Mucosa of gallbladder (tissue), 1 donor: ENCODE data around the gene MPHOSPH9. TPM values are rescaled to one million over a fixed set of nuclear protein-coding genes. Genes with fewer than 3 reads are reported as not detected.
"Not testable (repeated sequence)": the region's sequence is repeated elsewhere in the genome, so short reads cannot be mapped to it uniquely, and the experiment has no call there.

Experiments
- DNase-seq: peaks from one replicate; pipeline ENCODE4 v3.0.0-alpha.2; 2020; ENCODE audit warnings: low spot score
- total RNA-seq: library from RNA; stranded (reverse); gene quantifications from one replicate; pipeline ENCODE4 v1.2.1, GENCODE V29; 2021
- donor health status: DM: no; HTN: no; CAD: no.

MPHOSPH9 gene
- total RNA-seq, 1 donor from 2014 or later = 14.5 TPM

- no peak for DNase-seq
These were observed 7.5 kb downstream of the MPHOSPH9 start for GRCh38 chr12:123225443-123225842.

DNA sequence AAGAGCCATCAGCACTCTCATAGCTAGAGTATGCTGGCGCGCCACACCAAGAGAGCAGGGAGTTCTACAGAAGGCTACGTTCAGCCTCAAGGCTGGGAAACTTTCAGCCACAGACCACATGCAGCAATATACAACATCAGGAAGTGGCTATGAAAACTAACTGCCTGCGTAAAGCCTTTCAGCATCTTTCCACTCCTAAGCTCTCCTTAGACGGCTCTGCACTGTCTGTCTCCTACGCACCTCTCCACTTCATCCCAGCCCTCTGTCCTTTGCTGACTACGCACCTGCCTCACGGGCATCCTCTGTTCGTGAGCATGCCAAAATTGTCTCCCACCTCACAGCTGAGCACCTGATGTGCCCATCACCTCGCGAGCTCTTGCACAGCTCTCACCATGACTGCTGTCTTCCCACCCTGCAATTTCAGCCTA, 9.7 kb downstream of the MPHOSPH9 start:
- DNase-seq = no peak

DNA sequence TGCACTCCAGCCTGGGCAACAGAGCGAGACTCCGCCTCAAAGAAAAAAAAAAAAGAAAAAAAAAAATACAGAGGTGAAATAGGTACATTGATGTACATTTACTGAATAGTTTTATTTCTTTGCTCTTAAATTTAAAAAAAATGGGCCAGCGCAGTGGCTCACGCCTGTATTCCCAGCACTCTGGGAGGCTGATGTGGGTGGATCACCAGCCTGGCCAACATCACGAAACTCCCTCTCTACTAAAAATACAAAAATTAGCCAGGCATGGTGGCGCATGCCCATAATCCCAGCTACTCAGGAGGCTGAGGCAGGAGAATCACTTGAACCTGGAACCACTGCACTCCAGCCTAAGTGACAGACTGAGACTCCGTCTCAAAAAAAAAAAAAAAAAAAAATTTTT, 25.1 kb downstream of the MPHOSPH9 start:
- not testable (repeated sequence) for DNase-seq

GRCh38 chr12:123206794-123207193, 26.1 kb downstream of the MPHOSPH9 start:
- not testable (repeated sequence) for DNase-seq

GRCh38 chr12:123200414-123200813, 32.5 kb downstream of the MPHOSPH9 start:
- no peak for DNase-seq

DNA sequence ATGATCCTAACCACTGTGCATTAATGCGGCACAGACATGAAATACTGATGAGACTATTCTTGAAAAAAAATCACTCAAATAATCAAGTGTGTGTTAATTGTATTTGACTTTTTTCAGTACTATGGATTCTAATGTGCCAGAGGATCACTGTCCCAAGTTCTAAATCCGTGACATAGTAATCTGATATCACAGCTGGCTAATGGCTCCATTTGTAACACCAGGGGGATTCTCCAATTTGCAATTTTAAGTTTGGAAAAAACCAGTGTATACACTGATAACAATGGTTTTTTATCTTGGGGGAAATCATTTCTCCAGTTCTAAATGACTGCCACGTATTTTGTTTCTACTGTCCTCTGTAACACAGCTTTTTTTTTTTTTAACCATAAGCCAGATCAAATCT, 33.0 kb downstream of the MPHOSPH9 start:
- no peak for DNase-seq

DNA sequence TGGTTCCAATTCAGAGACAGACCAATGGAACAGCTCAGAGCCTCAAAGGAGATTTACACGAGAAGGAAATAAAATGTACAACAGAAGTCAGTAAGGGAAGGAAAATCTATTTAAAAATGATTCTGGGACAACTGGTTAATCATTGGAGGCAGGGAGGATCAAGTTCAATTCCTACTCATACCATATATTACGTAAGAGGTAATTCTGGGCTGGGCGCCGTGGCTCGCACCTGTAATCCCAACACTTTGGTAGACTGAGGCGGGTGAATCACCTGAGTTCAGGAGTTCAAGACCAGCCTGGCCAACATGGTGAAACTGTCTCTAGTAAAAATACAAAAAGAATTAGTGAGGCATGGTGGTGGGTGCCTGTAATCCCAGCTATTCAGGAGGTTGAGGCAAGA, 45.3 kb downstream of the MPHOSPH9 start:
- no peak for DNase-seq

DNA sequence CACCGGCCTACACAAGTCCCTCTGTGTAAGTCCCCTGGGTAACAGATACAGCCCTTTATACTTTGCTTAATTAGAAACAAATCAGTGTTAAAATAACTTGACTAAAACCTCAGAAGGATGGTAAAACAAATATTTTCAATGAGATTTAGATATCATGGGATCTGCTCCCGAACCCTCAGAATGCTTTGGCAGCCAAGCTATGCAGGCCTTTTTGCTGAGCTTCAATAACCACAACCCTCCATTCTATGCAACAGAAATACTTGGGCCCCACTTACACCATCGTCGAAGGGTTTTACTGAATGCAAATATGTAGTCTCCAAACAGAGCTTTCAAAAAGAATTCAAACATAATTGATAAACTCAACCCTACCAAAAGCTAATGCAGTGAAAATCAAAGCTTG, 52.8 kb downstream of the MPHOSPH9 start:
- DNase-seq = no peak

DNA sequence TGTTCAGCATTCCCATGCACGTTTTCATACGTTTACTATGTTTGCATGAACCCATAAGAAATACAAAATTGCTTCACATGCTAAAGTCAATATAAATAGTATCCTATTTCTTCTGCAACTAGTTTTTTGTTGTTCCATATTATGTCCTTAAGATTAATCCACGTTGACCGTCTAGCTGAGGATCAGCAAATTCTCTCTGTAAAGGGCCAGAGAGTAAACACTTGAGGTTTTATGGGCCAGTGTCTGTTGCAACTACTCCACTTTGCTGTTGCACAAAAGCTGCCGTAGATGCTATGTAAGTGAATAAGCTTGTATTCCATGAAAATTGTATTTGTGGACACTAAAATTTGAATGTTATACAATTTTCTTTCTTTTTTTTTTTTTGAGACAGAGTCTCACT, 61.0 kb downstream of the MPHOSPH9 start:
- DNase-seq = no peak

DNA sequence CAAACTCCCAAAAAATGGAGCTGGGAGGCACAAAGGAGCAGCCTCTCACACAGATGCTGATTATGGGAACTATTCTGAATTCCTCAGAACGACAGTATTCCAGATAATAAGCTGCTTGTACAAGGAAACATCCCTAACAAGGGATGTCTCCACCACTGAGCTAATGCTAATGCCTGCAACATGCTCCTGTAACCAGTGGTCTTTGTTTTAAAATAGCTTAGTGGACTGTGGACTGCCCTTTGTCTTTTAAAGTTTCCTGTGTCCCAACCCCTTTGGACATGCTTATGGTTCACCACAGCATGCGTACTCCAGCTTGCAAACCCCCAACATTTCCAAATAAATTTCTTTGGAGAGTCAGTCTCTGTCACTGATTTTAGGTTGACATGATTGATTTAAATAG, 65.6 kb downstream of the MPHOSPH9 start:
- no peak for DNase-seq

GRCh38 chr12:123165537-123165936, 67.4 kb downstream of the MPHOSPH9 start:
- no peak for DNase-seq

GRCh38 chr12:123164710-123165261, 68.2 kb downstream of the MPHOSPH9 start:
- DNase-seq = no peak

GRCh38 chr12:123164222-123164621, 68.7 kb downstream of the MPHOSPH9 start:
- no peak for DNase-seq

GRCh38 chr12:123163227-123163626, 69.7 kb downstream of the MPHOSPH9 start:
- no peak for DNase-seq

DNA sequence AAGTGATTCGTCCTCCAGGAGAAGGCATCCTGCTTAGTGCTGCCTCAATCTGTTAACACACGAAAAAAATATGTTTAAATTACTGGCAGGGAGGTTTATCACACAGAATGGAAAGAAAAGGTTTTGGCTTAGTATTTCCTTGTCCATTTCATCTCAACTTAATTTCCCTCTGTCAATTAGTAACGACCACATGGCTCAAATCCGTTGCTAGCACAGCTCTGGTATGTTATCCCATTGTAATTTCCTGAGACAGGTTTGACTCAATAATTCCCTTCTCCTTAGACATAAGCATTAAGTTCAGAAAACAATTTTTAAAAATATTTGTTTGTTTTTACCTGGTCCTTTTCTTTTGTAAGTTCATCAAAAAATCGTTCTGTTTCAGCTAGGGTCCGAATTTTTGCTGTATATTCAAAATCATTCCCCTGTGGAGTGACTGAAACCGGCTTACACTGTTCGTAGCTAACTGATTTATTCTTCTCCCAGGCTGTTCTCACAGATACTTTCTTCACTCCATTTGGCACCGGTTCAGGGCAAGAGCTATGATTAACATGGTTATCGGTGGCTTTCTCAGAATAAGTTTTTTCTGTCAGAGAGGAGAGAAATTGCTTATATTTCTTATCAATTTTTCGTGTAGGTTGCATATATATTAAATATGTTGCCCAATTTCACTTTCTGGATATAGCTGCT, 72.0 kb downstream of the MPHOSPH9 start:
- no peak for DNase-seq

GRCh38 chr12:123153906-123154305, 79.0 kb downstream of the MPHOSPH9 start:
- no peak for DNase-seq

- DNase-seq = no peak
These were observed 80.1 kb downstream of the MPHOSPH9 start for GRCh38 chr12:123152833-123153232.

GRCh38 chr12:123151457-123152454, 81.2 kb downstream of the MPHOSPH9 start:
- DNase-seq = no peak

GRCh38 chr12:123150744-123151456, 82.0 kb downstream of the MPHOSPH9 start, which contains the start of gene PITPNM2:
TSS of gene PITPNM2 (minus strand) at chr12:123151090. CDS start at chr12:123034590, 116,500 bp downstream.
- peak; percentile 42 for DNase-seq

- DNase-seq = no peak
These were observed 82.6 kb downstream of the MPHOSPH9 start for GRCh38 chr12:123150275-123150743.

- no peak for DNase-seq
These were observed 83.3 kb downstream of the MPHOSPH9 start for GRCh38 chr12:123149501-123150274.
